Fibroblast of villous mesenchyme (primary cell): ENCODE measurements around the gene FBXO27. TPM values are rescaled to one million over a fixed set of nuclear protein-coding genes. Genes with fewer than 3 reads are reported as not detected.

ENCODE experiments used
- DNase-seq: peaks from one replicate; pipeline ENCODE4 v3.0.0-alpha.2; 2010; ENCODE audit warnings: low read depth
- H3K4me3 ChIP-seq: 2 replicates; pipeline ENCODE4 v1.5.1; 2011; ENCODE audit warnings: low read depth, mild to moderate bottlenecking, low read length
- CTCF ChIP-seq: IDR thresholded peaks from 2 replicates; pipeline ENCODE4 v1.5.1; 2012; ENCODE audit warnings: low read depth, mild to moderate bottlenecking, low read length; ENCODE audit not compliant: insufficient read depth
- total RNA-seq: library from RNA; depleted of rRNA; stranded (reverse); fragments of >200 nt; gene quantifications from 2 replicates; pipeline ENCODE4 v1.2.3, GENCODE V29; 2012

The FBXO27 gene
- total RNA-seq, 1 donor = 4.7 TPM

- peak overlapping the region; percentile 70 for H3K4me3 ChIP-seq
- no peak for TF ChIP-seq CTCF
- DNase-seq = peak; percentile 23
Observed at GRCh38 chr19:38974624-38975213, 57.6 kb downstream of the FBXO27 start.

Other genes with a start within 250 kb of the FBXO27 start
- not detected in 2 replicates for gene LGALS7B, start 243.3 kb downstream of the FBXO27 start, total RNA-seq
- 0.43 TPM in 1 of 2 replicates, not detected in the other for gene LGALS4, start 219.6 kb downstream of the FBXO27 start, total RNA-seq
- gene ECH1, start 200.8 kb downstream of the FBXO27 start, total RNA-seq = 29.4 and 30.9 TPM in 2 replicates
- 223 and 268 TPM in 2 replicates for gene HNRNPL, start 182.6 kb downstream of the FBXO27 start, total RNA-seq
- 1.3 TPM in 2 replicates for gene RINL, start 154.3 kb downstream of the FBXO27 start, total RNA-seq
- 45.3 and 57.0 TPM in 2 replicates for gene SIRT2, start 132.9 kb downstream of the FBXO27 start, total RNA-seq
- 7.3 and 13.9 TPM in 2 replicates for gene NFKBIB, start 132.6 kb downstream of the FBXO27 start, total RNA-seq
- gene CCER2, start 120.4 kb downstream of the FBXO27 start, total RNA-seq = not detected in 2 replicates
- gene SARS2, start 101.8 kb downstream of the FBXO27 start, total RNA-seq = 19.0 and 23.8 TPM in 2 replicates
- gene MRPS12, start 101.6 kb downstream of the FBXO27 start, total RNA-seq = 24.6 and 38.7 TPM in 2 replicates
- 19.9 and 29.0 TPM in 2 replicates for gene FBXO17, start 56.8 kb downstream of the FBXO27 start, total RNA-seq
- gene ACP7, start 51.8 kb upstream of the FBXO27 start, total RNA-seq = not detected in 2 replicates
- gene PAK4, start 93.2 kb upstream of the FBXO27 start, total RNA-seq = 6.8 and 9.5 TPM in 2 replicates
- gene NCCRP1, start 164.4 kb upstream of the FBXO27 start, total RNA-seq = not detected in 2 replicates
- gene SYCN, start 171.7 kb upstream of the FBXO27 start, total RNA-seq = not detected in 2 replicates
- not detected in 2 replicates for gene IFNL3, start 212.5 kb upstream of the FBXO27 start, total RNA-seq
- not detected in 2 replicates for gene IFNL4, start 216.3 kb upstream of the FBXO27 start, total RNA-seq
- gene IFNL2, start 235.8 kb upstream of the FBXO27 start, total RNA-seq = not detected in 2 replicates